Measurements from ENCODE around the gene FZD7. TPM values are rescaled to one million over a fixed set of nuclear protein-coding genes. Genes with fewer than 3 reads are reported as not detected.
A peak's percentile ranks its signal among the peaks of the same experiment; 100 is the strongest.

The FZD7 gene
- total RNA-seq, 1 donor from 2014 or later: 85.7 TPM

DNA sequence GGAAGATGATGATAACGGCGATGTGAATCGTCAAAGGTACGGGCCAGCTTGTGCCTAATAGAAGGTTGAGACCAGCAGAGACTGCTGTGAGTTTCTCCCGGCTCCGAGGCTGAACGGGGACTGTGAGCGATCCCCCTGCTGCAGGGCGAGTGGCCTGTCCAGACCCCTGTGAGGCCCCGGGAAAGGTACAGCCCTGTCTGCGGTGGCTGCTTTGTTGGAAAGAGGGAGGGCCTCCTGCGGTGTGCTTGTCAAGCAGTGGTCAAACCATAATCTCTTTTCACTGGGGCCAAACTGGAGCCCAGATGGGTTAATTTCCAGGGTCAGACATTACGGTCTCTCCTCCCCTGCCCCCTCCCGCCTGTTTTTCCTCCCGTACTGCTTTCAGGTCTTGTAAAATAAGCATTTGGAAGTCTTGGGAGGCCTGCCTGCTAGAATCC lies 3.0 kb downstream of the FZD7 start:
- DNase-seq (ENCODE audit: low spot score): no peak

DNA sequence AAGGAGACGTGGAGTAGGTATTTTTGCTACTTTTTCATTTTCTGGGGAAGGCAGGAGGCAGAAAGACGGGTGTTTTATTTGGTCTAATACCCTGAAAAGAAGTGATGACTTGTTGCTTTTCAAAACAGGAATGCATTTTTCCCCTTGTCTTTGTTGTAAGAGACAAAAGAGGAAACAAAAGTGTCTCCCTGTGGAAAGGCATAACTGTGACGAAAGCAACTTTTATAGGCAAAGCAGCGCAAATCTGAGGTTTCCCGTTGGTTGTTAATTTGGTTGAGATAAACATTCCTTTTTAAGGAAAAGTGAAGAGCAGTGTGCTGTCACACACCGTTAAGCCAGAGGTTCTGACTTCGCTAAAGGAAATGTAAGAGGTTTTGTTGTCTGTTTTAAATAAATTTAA lies 3.4 kb downstream of the FZD7 start:
- DNase-seq (ENCODE audit: low spot score): no peak

DNA sequence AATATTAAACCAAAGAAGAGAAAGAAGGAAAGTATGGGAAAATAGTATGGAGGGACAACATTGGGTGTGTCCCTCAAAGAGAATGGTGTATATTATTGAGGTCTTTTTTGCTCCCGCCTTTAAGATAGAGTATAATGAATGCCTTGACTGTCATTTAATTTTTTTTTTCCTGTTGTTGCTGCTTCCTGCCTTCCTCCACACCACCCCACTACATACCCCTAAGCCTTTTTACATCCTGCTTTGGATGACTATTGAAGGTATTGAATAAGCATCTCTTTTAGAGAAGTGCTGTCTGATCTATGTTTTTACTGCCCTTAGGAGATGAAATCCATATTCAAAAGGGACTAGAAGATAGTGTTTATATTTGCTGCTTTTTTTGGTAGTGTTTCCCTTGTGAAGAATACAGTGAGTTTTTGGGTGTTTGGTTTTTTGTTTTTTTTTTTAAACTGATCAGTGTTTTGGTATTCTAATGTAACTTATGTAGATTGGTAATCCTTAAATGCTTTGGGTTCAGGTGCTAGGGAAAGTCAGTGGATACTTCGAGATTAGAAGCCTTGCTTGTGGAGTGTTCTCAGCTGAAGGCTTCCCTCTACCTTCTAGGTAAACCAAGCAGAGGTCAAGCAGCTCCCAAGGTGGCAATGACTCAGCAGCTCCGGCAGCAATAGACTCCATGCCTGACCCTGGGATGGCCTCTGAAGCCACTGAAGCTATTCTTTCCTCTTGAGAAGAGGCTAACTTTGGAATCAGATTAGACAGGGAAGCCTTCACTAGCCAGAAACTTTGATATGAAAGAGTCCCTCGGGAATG lies 5.0 kb downstream of the FZD7 start:
- peak; percentile 45 for DNase-seq (ENCODE audit: low spot score)

DNA sequence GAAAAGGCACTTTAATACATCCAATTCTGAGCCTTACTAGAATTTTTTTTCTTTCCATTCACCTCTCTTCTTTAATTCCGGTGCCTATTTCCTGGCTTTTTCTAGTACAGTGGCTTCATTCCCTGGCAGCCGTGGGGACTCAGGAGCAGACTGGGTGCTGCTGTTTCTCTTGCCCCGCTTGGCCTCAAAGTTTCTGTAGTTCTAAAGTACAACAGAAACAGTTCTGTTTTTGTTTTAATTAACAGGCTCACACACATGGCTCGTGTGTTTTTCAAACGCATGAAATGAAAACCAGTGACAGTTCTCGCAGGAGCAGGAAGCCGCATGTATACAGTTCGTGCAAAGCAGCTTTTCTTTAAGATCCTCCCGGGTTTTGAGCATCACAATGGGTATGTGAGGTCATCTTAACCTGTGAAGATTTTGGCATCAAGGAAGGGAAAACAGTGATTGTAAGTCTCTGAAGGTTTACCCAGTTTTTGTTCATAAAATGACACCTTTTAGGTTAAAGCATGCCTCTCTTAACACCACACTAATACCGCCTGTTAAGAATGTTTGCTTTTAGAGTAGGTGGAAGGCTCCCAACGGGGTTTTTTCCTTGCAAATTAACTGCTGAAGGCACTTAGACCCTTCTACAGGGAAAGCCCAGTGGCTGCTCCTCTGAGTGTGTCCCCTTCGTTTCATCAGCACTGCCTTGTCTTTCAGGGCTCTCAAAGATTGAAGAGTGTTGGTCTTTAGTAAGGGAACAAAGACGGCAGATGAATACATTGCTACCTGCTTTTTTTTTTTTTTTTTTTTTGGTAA lies 5.8 kb downstream of the FZD7 start:
- DNase-seq (ENCODE audit: low spot score): no peak

DNA sequence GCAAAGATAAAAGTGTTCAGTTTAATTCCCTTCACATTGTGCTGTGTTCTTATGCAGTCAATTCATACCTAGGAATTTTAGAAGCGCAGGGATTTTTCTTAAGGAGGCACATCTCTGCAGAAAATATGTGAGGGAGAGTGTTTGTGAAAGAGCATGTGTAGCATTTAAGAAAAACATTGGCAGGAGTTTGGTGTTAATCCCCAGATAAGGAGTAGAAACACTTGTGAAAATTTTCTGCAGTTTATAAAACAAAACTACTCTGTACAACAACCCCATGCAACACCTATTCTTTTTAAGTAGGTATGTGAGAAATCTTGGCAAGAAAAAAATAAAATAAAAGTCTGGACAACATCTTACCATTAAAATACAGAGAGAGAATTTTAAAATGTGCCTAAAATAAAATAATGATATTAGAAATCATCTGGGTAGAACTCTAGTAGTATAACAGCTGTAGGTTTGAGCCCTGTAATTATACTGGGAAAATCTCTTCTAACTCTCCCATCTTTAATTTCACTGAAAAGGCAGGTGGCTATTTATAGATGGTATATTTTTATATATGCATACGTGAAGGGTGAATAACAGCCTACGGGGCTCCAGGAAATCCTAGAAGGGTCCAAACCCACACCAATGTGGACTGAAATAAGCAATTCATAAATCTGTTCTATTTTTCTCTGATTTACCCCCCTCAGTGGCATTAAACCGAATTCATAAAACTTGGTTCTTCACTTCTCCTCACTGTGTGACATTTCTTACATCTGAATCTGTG lies 6.6 kb downstream of the FZD7 start:
- no peak for DNase-seq (ENCODE audit: low spot score)

DNA sequence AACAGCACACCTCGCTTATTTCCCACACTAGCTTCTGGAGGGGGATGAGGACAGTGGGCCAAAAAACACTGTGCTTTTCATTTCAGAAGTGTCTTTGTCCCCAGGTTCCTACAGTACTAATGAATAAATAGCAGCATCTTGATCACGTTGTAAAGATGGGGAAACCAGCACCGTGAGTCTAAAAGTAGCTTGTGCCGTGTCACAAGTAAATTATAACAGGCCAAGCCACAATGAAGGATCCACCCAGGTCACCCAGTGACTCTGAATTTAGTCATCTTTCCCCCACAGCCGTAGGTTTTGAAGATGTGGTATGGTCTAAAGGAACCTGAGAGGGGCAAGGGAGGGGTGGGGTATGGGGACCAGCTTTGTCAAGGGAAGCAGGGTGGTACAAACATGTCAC lies 8.8 kb downstream of the FZD7 start:
- no peak for DNase-seq (ENCODE audit: low spot score)

DNA sequence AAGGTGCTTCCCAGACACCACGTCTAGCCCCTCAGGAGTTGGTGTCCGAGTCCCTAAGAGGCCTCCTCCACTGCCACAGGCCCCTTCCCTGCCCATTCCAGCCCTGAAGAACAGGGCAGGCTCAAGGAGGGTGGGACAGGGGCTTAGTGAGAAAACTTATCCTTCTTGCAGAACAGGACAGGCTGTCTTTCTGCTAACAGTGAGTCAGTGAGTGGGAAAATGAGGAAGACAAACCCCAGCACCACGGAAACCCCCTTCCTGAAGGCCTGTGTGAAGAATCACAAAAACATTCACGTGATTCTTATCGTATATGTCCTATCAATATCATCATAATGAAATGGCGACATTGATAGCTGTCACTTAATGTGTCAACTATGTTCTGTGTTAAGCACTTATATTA lies 9.8 kb downstream of the FZD7 start:
- DNase-seq (ENCODE audit: low spot score): peak; percentile 45

DNA sequence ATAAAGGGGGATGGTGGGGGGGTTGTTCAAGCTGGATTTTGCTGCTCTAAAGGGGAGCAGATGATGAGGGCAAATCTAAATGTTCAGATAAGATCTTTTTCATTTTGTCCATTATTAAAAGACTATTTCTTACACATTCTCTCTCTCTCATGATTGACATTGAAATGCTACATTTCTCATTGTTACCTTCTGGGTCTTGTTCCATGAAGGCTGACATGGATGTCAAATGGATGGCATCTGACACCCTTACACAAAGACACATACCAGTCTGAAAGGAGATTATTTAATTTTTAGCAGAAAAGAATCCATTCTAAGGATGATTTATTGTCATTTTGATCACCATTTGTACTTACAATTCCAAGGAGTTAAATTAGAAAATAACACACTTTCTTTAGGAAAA lies 11.1 kb downstream of the FZD7 start:
- DNase-seq (ENCODE audit: low spot score): no peak

DNA sequence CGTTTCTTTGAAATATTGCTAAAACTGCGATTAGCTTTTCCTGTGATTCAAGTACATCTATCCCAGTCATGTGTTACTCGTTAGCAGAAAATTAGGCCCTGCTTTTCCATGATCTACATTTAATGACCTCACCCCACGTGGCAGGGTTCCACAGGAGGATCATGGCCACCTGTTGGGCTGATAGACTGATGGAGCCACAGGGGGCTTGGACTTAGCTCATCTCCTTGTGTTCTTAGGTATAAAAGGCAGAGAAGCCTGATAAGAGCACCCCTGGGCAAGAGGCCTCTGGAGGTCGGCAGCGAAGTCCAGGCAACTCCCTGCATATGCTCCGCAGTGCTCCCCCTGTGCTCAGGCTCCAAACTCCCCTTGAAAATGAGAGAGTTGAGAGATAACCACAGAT lies 12.9 kb downstream of the FZD7 start:
- no peak for DNase-seq (ENCODE audit: low spot score)

DNA sequence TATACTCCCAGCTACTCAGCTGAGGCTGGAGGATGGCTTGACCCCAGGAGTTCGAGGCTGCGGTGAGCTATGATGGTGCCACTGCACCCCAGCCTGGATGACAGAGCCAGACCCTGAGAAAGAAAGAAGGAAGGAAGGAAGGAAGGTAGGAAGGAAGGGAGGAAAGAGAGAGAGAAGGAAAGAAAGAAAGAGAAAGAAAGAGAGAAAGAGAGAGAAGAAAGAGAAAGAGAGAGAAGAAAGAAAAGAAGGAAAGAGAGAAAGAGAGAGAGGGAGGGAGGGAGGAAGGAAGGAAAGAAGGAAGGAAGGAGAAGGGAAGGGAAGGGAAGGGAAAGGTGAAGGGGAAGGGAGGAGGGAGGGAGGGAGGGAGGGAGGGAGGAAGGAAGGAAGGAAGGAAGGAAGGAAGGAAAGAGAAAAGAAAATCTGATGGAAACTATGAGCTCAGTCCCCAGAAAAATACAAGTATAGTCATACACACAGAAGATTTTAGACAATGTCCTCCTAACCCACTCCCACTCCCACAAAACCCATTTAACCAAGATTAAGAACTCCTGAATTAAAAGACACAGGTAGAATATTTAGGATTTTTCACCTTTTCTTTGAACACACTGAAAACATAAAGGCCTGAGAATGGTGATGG lies 15.6 kb downstream of the FZD7 start:
- DNase-seq (ENCODE audit: low spot score): no peak

DNA sequence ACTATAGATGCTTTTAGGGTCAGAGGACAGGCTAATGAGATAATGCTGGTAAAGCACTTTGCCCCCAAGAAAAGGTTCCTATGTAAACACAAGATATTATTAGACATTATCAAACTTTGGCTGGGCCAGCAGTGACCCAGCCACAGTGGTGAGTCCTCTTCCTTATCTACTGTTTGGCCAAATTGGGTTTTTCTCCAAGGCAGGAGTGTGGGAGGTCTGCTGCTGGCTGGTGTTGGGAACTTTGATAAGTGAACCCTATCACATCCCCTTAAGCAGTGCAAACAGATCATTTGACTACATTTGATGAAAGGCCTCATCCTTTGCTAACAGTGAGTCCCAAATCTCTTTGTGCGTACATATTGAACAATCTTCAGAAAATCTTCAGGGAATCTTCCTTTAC lies 16.2 kb downstream of the FZD7 start:
- DNase-seq (ENCODE audit: low spot score): no peak

DNA sequence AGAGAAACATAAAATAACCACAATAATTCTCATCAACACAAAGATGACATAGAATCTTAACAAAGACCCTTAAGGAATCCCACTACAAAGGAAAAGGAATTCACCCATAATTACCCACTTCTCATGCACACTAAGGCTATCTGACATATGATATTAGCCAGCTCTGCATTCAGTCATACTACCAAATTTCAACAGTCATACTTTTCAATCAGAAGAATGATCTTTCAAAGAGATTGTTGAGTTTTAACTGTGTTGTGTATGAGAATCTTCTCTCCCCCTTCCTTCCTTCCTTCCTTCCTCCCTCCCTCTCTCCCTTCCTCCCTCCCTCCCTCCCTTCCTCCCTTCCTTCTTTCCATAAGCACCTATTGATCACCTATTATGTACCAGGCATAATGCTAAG lies 17.0 kb downstream of the FZD7 start:
- no peak for DNase-seq (ENCODE audit: low spot score)

DNA sequence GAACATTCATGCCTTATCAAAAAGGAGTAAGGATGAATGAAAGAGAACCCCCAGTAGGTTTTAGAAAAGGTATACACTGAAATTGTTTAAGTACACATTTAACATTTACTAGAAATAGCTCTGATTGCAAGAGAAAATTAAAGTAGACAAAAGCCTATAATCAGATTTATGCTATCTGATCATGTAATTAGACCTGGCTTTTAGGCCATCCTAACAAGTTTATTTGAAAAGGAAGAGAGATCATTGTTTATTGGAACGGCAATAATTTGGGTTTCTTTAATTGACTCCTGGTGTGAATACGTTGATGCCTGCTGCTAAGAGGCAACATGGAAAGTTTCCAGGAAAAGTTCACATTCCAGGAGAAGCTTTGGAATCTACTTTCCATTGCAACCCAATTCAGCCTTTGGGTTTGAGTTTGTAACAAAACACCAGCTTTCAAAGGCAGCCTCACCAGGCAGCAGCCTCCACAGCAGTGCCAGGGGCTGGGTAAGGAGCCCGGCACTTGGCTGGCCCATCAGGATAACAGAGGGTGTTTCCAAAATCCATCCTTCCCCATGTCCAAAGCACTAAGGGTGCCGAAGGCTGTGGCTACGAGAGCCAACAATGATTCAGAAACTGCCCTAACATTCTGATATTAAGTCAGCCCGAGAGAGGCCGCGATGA lies 18.0 kb downstream of the FZD7 start:
- no peak for DNase-seq (ENCODE audit: low spot score)

DNA sequence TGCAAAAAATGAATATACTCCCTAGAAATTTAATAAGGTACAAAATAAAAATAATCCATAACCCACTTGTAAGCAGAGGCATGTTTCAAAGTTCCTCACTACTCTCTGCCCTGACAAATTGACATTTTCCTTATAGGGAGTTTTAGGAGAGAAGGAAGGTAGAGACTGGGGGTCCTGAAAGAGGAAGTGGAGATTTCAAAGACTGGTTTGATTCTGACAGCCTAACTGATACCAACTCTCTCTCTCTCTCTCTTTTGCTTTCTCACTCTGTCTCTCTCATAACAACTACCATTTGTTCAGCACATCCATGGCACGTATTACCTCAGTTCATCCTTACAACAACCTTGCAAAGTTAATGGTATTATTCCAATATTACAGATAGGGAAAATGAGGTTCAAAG lies 18.6 kb downstream of the FZD7 start:
- no peak for DNase-seq (ENCODE audit: low spot score)

DNA sequence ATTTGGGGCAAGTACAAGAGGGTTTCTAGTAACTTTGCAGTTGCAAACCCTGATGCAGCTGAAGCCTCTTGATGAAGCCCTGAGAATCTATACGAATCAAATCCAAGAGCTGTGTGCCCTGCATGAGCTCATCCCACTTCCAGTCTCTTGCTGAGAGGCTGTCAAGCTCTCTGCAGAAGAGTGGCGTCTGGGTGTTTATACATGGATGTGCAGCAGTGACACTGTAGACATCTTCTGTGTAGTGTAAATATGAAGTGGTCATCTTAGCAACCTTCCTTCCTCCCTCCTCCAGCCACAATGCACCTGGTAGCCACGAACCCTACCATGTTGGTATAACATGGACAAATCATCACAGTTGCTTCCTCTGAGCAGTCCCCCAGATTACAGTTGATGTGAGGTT lies 21.0 kb downstream of the FZD7 start:
- no peak for DNase-seq (ENCODE audit: low spot score)

DNA sequence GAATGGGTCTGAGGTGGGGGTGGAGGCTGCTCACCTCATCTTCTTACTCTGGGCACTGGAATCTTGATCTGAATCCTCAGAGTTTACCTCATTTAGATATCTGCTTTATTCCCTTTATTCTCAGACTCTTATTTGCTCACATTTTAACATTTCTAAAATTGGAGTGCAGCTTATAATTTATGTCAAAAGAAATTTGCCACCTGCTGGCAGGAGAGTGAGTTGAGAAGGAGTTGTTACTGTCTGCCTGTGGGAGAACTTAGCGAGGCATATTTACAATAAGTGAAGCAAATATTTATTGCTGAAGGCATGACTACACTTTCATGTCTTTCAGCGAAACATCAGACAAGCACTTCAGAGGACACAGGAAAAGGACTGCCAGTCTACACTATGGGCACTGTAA lies 23.0 kb downstream of the FZD7 start:
- no peak for DNase-seq (ENCODE audit: low spot score)

DNA sequence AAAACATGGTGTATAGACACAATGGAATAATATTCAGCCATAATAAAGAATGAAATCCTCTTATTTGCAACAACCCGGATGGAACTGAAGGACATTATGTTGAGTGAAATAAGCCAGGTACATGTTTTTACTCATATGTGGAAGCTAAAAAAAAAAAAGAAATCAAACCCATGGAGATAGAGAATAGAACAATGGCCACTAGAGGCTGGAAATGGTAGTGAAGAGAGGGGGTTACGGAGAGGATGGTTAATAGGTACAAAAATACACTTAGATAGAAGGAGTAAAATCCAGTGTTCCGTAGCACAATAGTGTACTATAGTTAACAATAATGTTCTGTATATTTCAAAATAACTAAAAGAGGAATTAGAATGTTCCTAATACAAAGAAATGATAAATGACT lies 26.6 kb downstream of the FZD7 start:
- no peak for DNase-seq (ENCODE audit: low spot score)

DNA sequence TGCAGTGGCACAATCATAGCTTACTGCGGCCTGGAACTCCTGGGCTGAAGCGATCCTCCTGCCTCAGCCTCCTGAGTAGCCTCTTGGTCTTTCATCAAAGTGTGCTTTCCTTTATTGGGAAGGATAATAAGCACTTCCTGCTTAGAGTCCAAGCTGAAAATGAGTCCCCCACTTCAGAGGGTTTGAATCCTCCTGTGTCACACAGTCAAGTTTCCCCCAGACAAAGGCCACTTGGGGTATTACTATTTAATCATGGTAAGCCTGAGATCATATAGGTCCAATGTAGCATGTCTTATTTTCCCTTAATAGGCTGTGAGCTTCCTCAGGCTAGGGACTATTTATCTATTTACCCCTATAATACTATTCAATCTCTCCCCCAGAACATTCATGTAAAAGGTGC lies 28.0 kb downstream of the FZD7 start:
- DNase-seq (ENCODE audit: low spot score): no peak

DNA sequence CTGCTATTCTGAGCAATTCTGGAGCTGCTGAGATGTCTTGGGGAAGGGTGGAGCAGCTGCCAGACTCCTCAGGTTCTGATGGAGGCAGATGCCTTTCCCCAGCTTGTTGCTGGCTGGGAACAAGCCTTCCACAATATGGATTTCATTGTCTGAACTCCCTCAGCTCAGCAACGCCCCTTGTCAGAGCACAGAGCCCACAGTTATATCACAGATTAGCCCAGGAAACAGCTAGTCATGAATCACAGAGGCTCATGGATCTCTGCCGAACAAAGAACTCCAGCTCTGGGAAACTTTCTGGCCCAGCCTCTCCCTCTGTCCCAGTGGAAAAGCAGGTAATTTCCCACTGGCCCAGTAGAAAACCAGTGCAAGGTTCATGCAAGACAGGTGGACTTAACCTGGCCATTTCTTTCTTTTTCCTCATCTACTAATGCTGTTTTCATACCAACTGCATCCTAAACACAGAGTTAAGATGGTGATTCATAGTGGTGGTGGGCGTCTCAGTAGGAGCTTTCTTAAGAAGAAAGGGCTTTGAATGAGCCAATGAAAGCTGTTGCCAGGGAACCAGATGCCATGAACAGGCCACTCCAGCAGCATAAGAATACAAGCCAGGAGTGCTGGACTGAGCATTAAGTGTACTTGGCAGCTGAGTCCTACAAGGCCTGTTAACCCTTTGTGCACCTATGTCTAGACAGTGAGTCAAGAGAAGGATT lies 30.7 kb downstream of the FZD7 start:
- peak; percentile 98 for DNase-seq (ENCODE audit: low spot score)

DNA sequence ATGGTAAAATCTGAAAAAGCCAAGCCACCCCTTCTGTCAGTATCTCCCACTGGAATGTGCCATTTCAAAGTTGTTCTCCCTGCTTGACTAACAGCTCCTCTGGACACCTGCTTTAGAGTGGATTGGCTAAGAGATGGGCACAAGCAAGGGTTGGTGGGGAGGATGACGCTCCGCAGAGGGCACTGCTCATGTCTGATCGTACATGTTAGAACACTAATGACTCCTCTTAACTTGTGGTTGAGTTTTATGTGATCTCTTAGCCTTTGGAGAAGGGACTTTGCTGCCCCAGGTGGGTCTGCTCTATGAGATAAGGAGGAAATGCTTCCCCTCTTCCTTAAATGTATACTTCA lies 31.2 kb downstream of the FZD7 start:
- DNase-seq (ENCODE audit: low spot score): no peak

DNA sequence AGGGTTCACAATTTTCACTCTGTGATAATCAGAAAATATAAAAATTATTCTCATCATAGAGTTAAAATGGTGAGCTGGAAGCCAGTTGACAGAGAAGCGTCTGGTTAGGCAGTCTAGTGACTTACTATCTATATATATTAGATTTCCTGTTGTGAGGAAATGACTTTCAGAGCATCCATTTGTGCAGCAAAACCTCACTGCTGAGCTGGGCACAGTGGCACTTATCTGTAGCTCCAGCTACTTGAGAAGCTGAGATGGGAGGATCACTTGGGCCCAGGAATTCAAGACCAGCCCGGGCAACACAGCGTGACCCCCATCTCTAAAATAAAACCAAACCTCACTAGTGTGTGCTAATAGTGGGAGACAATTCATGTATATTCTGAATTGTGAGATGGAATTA lies 32.2 kb downstream of the FZD7 start:
- DNase-seq (ENCODE audit: low spot score): no peak

Data from umbilical cord (tissue), 2 donors.